Measurements from ENCODE around the gene HS6ST3.

- TF ChIP-seq, protein P1, sequence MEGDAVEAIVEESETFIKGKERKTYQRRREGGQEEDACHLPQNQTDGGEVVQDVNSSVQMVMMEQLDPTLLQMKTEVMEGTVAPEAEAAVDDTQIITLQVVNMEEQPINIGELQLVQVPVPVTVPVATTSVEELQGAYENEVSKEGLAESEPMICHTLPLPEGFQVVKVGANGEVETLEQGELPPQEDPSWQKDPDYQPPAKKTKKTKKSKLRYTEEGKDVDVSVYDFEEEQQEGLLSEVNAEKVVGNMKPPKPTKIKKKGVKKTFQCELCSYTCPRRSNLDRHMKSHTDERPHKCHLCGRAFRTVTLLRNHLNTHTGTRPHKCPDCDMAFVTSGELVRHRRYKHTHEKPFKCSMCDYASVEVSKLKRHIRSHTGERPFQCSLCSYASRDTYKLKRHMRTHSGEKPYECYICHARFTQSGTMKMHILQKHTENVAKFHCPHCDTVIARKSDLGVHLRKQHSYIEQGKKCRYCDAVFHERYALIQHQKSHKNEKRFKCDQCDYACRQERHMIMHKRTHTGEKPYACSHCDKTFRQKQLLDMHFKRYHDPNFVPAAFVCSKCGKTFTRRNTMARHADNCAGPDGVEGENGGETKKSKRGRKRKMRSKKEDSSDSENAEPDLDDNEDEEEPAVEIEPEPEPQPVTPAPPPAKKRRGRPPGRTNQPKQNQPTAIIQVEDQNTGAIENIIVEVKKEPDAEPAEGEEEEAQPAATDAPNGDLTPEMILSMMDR (conservative IDR thresholded peaks at IDR 0.05 in 1 of 2, IDR thresholded peaks at IDR 0.05 in 1 of 2; ENCODE audit: low read depth in 1 of 2, low read length in 2 of 2) = no peak
- TF ChIP-seq EZH2 (IDR thresholded peaks at IDR 0.05; ENCODE audit: low read length, missing control alignments) = no peak
Measured at GRCh38 chr13:96744367-96745331, 654.7 kb downstream of the HS6ST3 start.
